ENCODE measurements around the gene RMND1.
"Not testable (repeated sequence)": the region's sequence is repeated elsewhere in the genome, so short reads cannot be mapped to it uniquely, and the experiment has no call there.

The RMND1 gene

GRCh38 chr6:151451950-151452749 lies at the start of gene RMND1:
Gene RMND1 (minus strand): TSS chr6:151452126. CDS start chr6:151445811, 6,315 bp downstream.
- DNase-seq (ENCODE audit: low spot score), result peak; percentile 94

- no peak for DNase-seq (ENCODE audit: low spot score)
Measured at GRCh38 chr6:151499551-151499950, 47.6 kb upstream of the RMND1 start.

GRCh38 chr6:151498327-151498726 lies 46.4 kb upstream of the RMND1 start:
- DNase-seq (ENCODE audit: low spot score), result no peak

GRCh38 chr6:151497905-151498304 lies 46.0 kb upstream of the RMND1 start:
- DNase-seq (ENCODE audit: low spot score), result no peak

- no peak for DNase-seq (ENCODE audit: low spot score)
Measured at GRCh38 chr6:151495380-151495779, 43.5 kb upstream of the RMND1 start.

GRCh38 chr6:151494936-151495320 lies 43.0 kb upstream of the RMND1 start:
- no peak for DNase-seq (ENCODE audit: low spot score)

GRCh38 chr6:151494235-151494935 lies 42.5 kb upstream of the RMND1 start:
- DNase-seq (ENCODE audit: low spot score), result peak; percentile 48

- peak; percentile 76 for DNase-seq (ENCODE audit: low spot score)
Measured at GRCh38 chr6:151493804-151494234, 41.9 kb upstream of the RMND1 start, which contains the start of gene CCDC170. Gene CCDC170 (plus strand): TSS chr6:151494017. CDS start chr6:151494129, 112 bp downstream.

- no peak for DNase-seq (ENCODE audit: low spot score)
Measured at GRCh38 chr6:151493161-151493803, 41.4 kb upstream of the RMND1 start.

GRCh38 chr6:151490996-151491395 lies 39.1 kb upstream of the RMND1 start:
- DNase-seq (ENCODE audit: low spot score), result no peak

- no peak for DNase-seq (ENCODE audit: low spot score)
Measured at GRCh38 chr6:151488226-151488625, 36.3 kb upstream of the RMND1 start.

- no peak for DNase-seq (ENCODE audit: low spot score)
Measured at GRCh38 chr6:151483994-151484393, 32.1 kb upstream of the RMND1 start.

- no peak for DNase-seq (ENCODE audit: low spot score)
Measured at GRCh38 chr6:151482290-151482689, 30.4 kb upstream of the RMND1 start.

GRCh38 chr6:151481786-151482185 lies 29.9 kb upstream of the RMND1 start:
- DNase-seq (ENCODE audit: low spot score), result no peak

GRCh38 chr6:151478670-151479069 lies 26.7 kb upstream of the RMND1 start:
- DNase-seq (ENCODE audit: low spot score), result no peak

GRCh38 chr6:151477726-151478125 lies 25.8 kb upstream of the RMND1 start:
- DNase-seq (ENCODE audit: low spot score), result no peak

GRCh38 chr6:151475653-151476523 lies 24.0 kb upstream of the RMND1 start:
- DNase-seq (ENCODE audit: low spot score), result peak; percentile 55

- DNase-seq (ENCODE audit: low spot score), result no peak
Measured at GRCh38 chr6:151464702-151465101, 12.8 kb upstream of the RMND1 start.

GRCh38 chr6:151461673-151462072 lies 9.7 kb upstream of the RMND1 start:
- no peak for DNase-seq (ENCODE audit: low spot score)

- not testable (repeated sequence) for DNase-seq (ENCODE audit: low spot score)
Measured at GRCh38 chr6:151455751-151456398, 3.9 kb upstream of the RMND1 start.

GRCh38 chr6:151452750-151453427 lies 963 bp upstream of the RMND1 start:
- peak; percentile 14 for DNase-seq (ENCODE audit: low spot score)
